Immature natural killer cell (primary cell): ENCODE measurements around the gene OR10A2. TPM values are rescaled to one million over a fixed set of nuclear protein-coding genes. Genes with fewer than 3 reads are reported as not detected.

Source experiments
- DNase-seq, 3 donors: peaks; one replicate each; pipeline ENCODE4 v3.0.0; 2022; ENCODE audit warnings: mixed read lengths in 1 of 3
- H3K27ac Mint-ChIP-seq, 6 donors: one replicate each; pipeline ENCODE4 v1.8.0; 2020; ENCODE audit warnings: mixed read lengths in 6 of 6, mild to moderate bottlenecking in 5 of 6, inconsistent platforms in 4 of 6, moderate library complexity in 3 of 6
- H3K27me3 Mint-ChIP-seq, 3 donors: one replicate each; pipeline ENCODE4 v1.8.0; 2020 to 2021; ENCODE audit warnings: low read depth in 3 of 3, mild to moderate bottlenecking in 3 of 3, mixed read lengths in 3 of 3, moderate library complexity in 3 of 3, inconsistent platforms in 1 of 3
- H3K36me3 Mint-ChIP-seq, 3 donors: one replicate each; pipeline ENCODE4 v1.8.0; 2020; ENCODE audit warnings: mixed read lengths in 3 of 3, inconsistent platforms in 2 of 3, mild to moderate bottlenecking in 2 of 3
- H3K4me1 Mint-ChIP-seq, 2 donors: one replicate each; pipeline ENCODE4 v1.8.0; 2020; ENCODE audit warnings: inconsistent platforms in 2 of 2, mild to moderate bottlenecking in 2 of 2, mixed read lengths in 2 of 2, moderate library complexity in 1 of 2
- H3K4me3 Mint-ChIP-seq, 5 donors: one replicate each; pipeline ENCODE4 v1.8.0; 2020; ENCODE audit warnings: mild to moderate bottlenecking in 5 of 5, mixed read lengths in 5 of 5, inconsistent platforms in 3 of 5, moderate library complexity in 3 of 5
- H3K9me3 Mint-ChIP-seq, 6 donors: one replicate each; pipeline ENCODE4 v1.8.0; 2020; ENCODE audit warnings: mild to moderate bottlenecking in 6 of 6, mixed read lengths in 6 of 6, inconsistent platforms in 4 of 6, moderate library complexity in 3 of 6
- polyA plus RNA-seq, 3 donors: library from polyadenylated mRNA; unstranded; fragments of 300-500 nt; fragmentation: Illumina TruSeq; gene quantifications; one replicate each; pipeline ENCODE4 v1.2.3, GENCODE V29; 2021

Gene OR10A2, protein sequence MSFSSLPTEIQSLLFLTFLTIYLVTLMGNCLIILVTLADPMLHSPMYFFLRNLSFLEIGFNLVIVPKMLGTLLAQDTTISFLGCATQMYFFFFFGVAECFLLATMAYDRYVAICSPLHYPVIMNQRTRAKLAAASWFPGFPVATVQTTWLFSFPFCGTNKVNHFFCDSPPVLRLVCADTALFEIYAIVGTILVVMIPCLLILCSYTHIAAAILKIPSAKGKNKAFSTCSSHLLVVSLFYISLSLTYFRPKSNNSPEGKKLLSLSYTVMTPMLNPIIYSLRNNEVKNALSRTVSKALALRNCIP
- polyA plus RNA-seq, result not detected

- Mint-ChIP-seq H3K27me3 (peaks cover 2 to 14% (median 3%) of the 10 kb centered on the region in 3 donors), H3K4me1 (no peaks in the 10 kb centered on the region), H3K9me3 (peaks cover 0 to 9% (median 3%) of the 10 kb centered on the region in 6 donors), H3K4me3 (no peak within 1 kb of the TSS), H3K36me3 (no peaks in the 10 kb centered on the region), H3K27ac (no peak within 1 kb of the TSS)
- no peak for DNase-seq
Observed at GRCh38 chr11:6862961-6863360, at the start of gene OR10A2. Gene OR10A2 (plus strand): TSS chr11:6863057. CDS start chr11:6869755, 6,698 bp downstream.

DNA sequence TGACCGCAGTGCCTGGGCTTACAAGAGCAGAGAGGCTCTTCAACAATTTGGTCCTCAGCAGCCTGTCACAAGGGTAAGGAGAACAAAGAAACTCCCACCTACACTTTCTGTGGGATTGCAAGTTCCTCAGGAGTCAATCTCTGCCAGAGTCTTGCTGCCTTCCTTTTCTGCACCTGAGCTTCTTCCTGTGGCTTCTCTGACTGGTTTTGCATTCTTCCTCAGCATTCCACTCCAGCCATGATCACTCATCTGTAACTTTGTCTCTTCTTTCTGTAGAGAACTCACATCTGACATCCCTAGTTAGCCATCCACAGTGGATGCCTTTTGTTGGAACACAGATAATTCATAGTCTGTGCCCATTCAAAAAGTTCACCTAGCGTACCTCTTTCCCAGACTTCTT lies 49.2 kb upstream of the OR10A2 start:
- no peak overlapping the region for H3K4me3 Mint-ChIP-seq
- peaks cover 3 to 12% (median 10%) of the 10 kb centered on the region in 3 donors for H3K27me3 Mint-ChIP-seq
- H3K9me3 Mint-ChIP-seq, result no peaks in the 10 kb centered on the region
- H3K4me1 Mint-ChIP-seq, result no peaks in the 10 kb centered on the region
- no peak overlapping the region for H3K27ac Mint-ChIP-seq
- DNase-seq, result no peak
- no peaks in the 10 kb centered on the region for H3K36me3 Mint-ChIP-seq

- peaks cover 2 to 9% (median 3%) of the 10 kb centered on the region in 3 donors for H3K27me3 Mint-ChIP-seq
- DNase-seq, result no peak
- no peaks in the 10 kb centered on the region for H3K36me3 Mint-ChIP-seq
- no peak overlapping the region for H3K27ac Mint-ChIP-seq
- no peaks in the 10 kb centered on the region for H3K9me3 Mint-ChIP-seq
- no peaks in the 10 kb centered on the region for H3K4me1 Mint-ChIP-seq
- H3K4me3 Mint-ChIP-seq, result no peak overlapping the region
Observed at GRCh38 chr11:6817694-6818093, 45.2 kb upstream of the OR10A2 start.

DNA sequence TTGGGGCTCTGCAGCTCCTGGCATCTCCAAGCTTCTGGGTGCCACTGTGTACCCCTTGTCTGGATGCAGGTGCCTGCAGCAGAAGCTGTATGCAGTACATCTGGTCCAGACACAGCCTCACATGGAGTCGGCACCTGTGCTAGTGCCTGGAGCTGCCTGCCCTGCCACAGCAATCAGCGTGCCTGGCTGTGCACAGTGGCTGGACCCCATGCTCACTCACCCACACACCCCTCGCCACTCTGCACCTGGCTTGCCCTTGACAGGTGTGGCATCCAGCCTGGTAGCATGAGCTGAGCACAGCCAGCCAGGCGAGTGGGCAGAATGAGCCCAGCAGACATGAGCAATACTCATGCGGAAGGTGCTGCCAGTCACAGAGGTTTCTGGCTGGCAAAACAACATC lies 43.9 kb upstream of the OR10A2 start:
- Mint-ChIP-seq H3K36me3 (no peaks in the 10 kb centered on the region), H3K9me3 (no peaks in the 10 kb centered on the region), H3K4me1 (no peaks in the 10 kb centered on the region), H3K27me3 (peaks cover 3 to 9% (median 4%) of the 10 kb centered on the region in 3 donors), H3K27ac (no peak overlapping the region), H3K4me3 (no peak overlapping the region)
- DNase-seq, result no peak

DNA sequence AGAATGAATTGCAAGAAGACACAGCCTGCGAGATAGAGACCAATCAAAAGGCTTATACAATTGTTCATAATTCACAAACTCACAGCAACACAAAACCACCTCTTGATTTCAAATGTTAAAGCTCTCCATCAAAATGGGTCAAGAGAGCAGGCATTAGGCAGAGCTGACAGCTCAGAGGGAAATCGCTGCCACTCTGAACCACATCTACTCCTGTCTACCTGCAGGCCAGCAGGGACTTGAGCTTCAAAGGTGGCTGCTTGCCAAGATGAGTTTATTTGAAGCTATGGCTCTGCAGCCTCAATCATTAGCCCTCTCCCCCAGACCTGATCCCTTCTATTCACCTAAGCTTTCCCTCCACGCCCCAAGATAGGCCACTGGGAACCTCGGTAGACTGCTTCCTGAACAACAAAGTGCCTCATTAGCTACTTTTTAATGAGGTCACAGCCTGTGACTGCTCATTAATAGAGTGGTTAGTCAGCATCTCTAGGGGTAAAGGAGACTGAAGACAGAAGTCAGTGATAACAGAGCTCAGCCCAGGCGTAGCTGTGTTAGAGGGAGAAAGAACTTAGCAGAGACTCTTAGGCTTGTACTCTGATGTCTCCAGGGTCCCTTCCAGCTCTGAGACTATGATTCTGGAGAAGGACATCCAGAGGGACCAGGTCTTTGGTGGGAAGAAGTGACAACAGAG lies 38.6 kb upstream of the OR10A2 start:
- Mint-ChIP-seq H3K4me3 (no peak overlapping the region), H3K27me3 (peaks cover 2 to 9% (median 3%) of the 10 kb centered on the region in 3 donors), H3K4me1 (no peaks in the 10 kb centered on the region), H3K27ac (no peak overlapping the region), H3K36me3 (no peaks in the 10 kb centered on the region), H3K9me3 (no peaks in the 10 kb centered on the region)
- DNase-seq, result no peak

DNA sequence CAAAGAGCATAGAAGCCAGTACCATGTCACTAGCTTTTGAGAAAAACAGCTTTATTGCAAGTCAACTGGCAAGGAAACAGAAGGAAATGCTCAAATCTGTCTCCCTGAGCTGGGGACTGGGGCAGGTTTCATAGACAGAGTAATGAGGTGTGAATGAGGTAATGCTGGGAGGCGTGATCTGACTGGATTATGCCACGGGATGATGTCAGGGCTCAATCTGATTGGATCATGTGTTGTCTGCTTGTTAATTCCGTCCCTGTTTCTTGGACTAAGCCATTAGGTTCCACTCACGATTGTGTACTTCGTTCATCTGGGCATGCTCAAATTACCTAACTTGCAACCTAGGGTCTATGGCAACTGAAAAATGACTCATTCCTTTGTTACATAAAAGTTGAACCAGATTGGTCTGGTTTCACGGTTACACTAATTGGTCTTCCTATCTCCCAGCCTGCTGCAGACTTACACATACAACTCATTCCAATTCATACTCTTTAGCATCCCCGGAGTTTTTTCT lies 37.6 kb upstream of the OR10A2 start:
- Mint-ChIP-seq H3K27me3 (peaks cover 1 to 10% (median 2%) of the 10 kb centered on the region in 3 donors), H3K27ac (no peak overlapping the region), H3K36me3 (no peaks in the 10 kb centered on the region), H3K4me1 (no peaks in the 10 kb centered on the region), H3K9me3 (no peaks in the 10 kb centered on the region), H3K4me3 (no peak overlapping the region)
- no peak for DNase-seq

DNA sequence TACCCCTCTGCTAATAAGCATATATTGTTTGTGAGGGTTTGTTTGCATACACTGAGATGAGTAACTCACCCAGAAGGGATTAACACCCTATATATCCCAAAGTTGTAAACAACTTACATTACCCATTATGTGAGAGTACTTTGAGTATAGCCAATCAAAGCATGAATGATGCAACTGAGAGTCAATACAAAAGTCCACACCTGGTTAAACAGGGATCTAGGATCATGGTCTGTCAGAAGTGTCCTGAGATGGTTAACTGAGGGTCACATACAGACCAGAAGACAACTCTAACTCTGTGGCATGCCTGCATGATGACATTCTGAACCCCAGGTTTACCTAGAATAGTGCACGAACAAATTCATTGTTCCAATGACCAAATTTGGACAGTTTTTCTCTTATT lies 34.8 kb upstream of the OR10A2 start:
- Mint-ChIP-seq H3K4me3 (no peak overlapping the region), H3K27ac (no peak overlapping the region), H3K4me1 (no peaks in the 10 kb centered on the region), H3K27me3 (peaks cover 0 to 2% (median 1%) of the 10 kb centered on the region in 3 donors), H3K36me3 (no peaks in the 10 kb centered on the region), H3K9me3 (no peaks in the 10 kb centered on the region)
- no peak for DNase-seq

- H3K36me3 Mint-ChIP-seq, result no peaks in the 10 kb centered on the region
- no peak overlapping the region for H3K4me3 Mint-ChIP-seq
- H3K27me3 Mint-ChIP-seq, result peaks cover 2 to 8% (median 2%) of the 10 kb centered on the region in 3 donors
- no peaks in the 10 kb centered on the region for H3K9me3 Mint-ChIP-seq
- no peaks in the 10 kb centered on the region for H3K4me1 Mint-ChIP-seq
- H3K27ac Mint-ChIP-seq, result no peak overlapping the region
- DNase-seq, result no peak
Observed at GRCh38 chr11:6833356-6833755, 29.5 kb upstream of the OR10A2 start.

DNA sequence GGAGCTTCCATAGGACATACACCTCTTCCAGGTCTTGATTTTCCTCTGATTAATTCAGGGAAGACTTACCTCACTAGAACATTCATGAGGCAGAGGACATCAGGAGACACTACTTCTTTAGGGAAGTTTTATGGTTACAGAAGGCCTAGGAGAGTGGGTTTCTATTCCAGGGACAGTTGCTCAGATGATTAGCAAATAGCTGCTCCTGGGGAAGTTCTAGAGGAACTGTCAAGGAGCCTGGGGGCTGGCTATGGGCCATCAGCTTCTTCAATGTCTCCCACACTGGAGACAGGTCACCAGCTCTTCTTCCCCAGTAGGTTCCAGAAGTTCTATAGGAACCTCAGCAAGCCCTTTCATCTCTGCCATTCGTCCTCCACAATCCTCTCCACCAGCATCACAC lies 28.8 kb upstream of the OR10A2 start:
- Mint-ChIP-seq H3K36me3 (no peaks in the 10 kb centered on the region), H3K4me1 (no peaks in the 10 kb centered on the region), H3K27me3 (peaks cover 2 to 8% (median 2%) of the 10 kb centered on the region in 3 donors), H3K4me3 (no peak overlapping the region), H3K27ac (no peak overlapping the region), H3K9me3 (no peaks in the 10 kb centered on the region)
- DNase-seq, result no peak

GRCh38 chr11:6841694-6842093 lies 21.2 kb upstream of the OR10A2 start:
- Mint-ChIP-seq H3K9me3 (peaks cover 0 to 4% (median 0%) of the 10 kb centered on the region in 6 donors), H3K27ac (no peak overlapping the region), H3K4me1 (no peaks in the 10 kb centered on the region), H3K36me3 (no peaks in the 10 kb centered on the region), H3K4me3 (no peak overlapping the region), H3K27me3 (peaks cover 2% of the 10 kb centered on the region in 3 donors)
- no peak for DNase-seq

DNA sequence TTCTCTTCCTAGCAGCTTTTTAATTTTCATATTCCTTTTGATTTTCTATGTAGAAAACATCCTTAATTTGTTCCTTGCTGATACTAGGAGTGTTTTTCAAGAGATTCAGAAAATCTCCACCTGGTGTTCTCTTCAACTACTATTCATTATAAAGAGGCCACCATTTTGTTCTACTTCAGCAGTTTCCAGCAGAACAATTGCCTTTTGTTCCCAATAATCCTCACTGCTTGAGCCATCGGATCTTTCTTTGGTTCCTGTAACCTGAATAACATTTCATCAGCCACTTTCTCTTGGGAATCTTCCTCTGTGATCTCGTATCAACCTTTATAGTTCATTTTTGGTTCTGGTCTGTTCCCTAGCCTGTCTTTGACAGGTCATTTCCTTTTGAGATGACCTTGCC lies 19.2 kb upstream of the OR10A2 start:
- Mint-ChIP-seq H3K4me1 (no peaks in the 10 kb centered on the region), H3K27me3 (peaks cover 2 to 5% (median 4%) of the 10 kb centered on the region in 3 donors), H3K4me3 (no peak overlapping the region), H3K27ac (no peak overlapping the region), H3K36me3 (no peaks in the 10 kb centered on the region), H3K9me3 (peaks cover 0 to 4% (median 0%) of the 10 kb centered on the region in 6 donors)
- no peak for DNase-seq

DNA sequence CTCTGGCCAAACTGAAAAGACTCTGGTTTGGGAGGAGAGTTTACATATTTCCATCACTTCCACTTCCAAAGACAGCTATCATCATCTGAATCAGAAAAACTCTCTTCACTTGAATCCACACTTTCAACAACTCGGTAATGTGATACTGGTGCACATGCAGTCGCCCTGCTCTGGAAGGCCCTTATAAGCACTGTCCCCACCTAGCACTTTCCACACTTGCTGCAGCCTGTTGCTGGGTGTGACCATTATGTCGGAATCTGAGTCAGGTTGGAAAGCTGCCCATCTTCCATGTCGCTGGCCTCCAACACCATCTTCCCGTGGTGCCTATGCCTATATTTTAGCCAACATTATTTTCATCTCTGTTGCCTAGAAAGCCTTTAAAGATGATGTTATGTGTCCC lies 18.5 kb upstream of the OR10A2 start:
- Mint-ChIP-seq H3K27me3 (peaks cover 2 to 5% (median 4%) of the 10 kb centered on the region in 3 donors), H3K27ac (no peak overlapping the region), H3K9me3 (peaks cover 0 to 4% (median 0%) of the 10 kb centered on the region in 6 donors), H3K4me3 (no peak overlapping the region), H3K36me3 (no peaks in the 10 kb centered on the region), H3K4me1 (no peaks in the 10 kb centered on the region)
- no peak for DNase-seq

GRCh38 chr11:6845383-6845782 lies 17.5 kb upstream of the OR10A2 start, which contains the start of gene OR10A5:
Gene OR10A5 (plus strand): TSS chr11:6845683. CDS start chr11:6845683, 0 bp downstream.
- H3K9me3 Mint-ChIP-seq, result peaks cover 0 to 4% (median 0%) of the 10 kb centered on the region in 6 donors
- no peaks in the 10 kb centered on the region for H3K4me1 Mint-ChIP-seq
- no peak within 1 kb of the TSS for H3K4me3 Mint-ChIP-seq
- no peak within 1 kb of the TSS for H3K27ac Mint-ChIP-seq
- no peak for DNase-seq
- H3K36me3 Mint-ChIP-seq, result no peaks in the 10 kb centered on the region
- H3K27me3 Mint-ChIP-seq, result peaks cover 2 to 5% (median 2%) of the 10 kb centered on the region in 3 donors

- peaks cover 0 to 5% (median 4%) of the 10 kb centered on the region in 6 donors for H3K9me3 Mint-ChIP-seq
- H3K27me3 Mint-ChIP-seq, result peaks cover 2 to 9% (median 2%) of the 10 kb centered on the region in 3 donors
- no peak overlapping the region for H3K27ac Mint-ChIP-seq
- no peak for DNase-seq
- no peaks in the 10 kb centered on the region for H3K4me1 Mint-ChIP-seq
- no peak overlapping the region for H3K4me3 Mint-ChIP-seq
- peaks cover 0 to 3% (median 0%) of the 10 kb centered on the region in 3 donors for H3K36me3 Mint-ChIP-seq
Observed at GRCh38 chr11:6850526-6850925, 12.3 kb upstream of the OR10A2 start.
